ENCODE results near the gene THOP1. TPM values are rescaled to one million over a fixed set of nuclear protein-coding genes. Genes with fewer than 3 reads are reported as not detected.

The THOP1 gene
- total and polyA plus RNA-seq, 2 donors from 2014 or later: 36.8 to 42.9 TPM

- Histone ChIP-seq H3K27ac (ENCODE audit: low read depth in 2 of 2, low read length in 2 of 2) (no peak overlapping the region), H3K36me3 (ENCODE audit: control insufficient read depth in 2 of 3, insufficient read depth in 3 of 3, low read length in 3 of 3) (peaks cover 0 to 27% (median 13%) of the 10 kb centered on the region in 3 donors), H3K27me3 (ENCODE audit: control insufficient read depth, insufficient read depth, low read length) (no peaks in the 10 kb centered on the region), H3K9me3 (ENCODE audit: control insufficient read depth in 2 of 3, insufficient read depth in 1 of 3, low read length in 3 of 3) (no peaks in the 10 kb centered on the region), H3K4me1 (ENCODE audit: control insufficient read depth in 2 of 3, insufficient read depth in 2 of 3, low read depth in 1 of 3, low read length in 3 of 3) (no peaks in the 10 kb centered on the region), H3K9ac (ENCODE audit: low read length in 3 of 3) (no peak overlapping the region), H3K4me3 (ENCODE audit: low read length in 3 of 3) (no peak overlapping the region)
- FAIRE-seq (no peak), DNase-seq (no peak)
- intact Hi-C loops (cut with DNase I): no loop called here
- no peak for TF ChIP-seq CTCF (IDR thresholded peaks at IDR 0.05; ENCODE audit: borderline replicate concordance, extremely low read depth, insufficient read depth)
These were observed 23.2 kb upstream of the THOP1 start for GRCh38 chr19:2761876-2762782.

- H3K9ac ChIP-seq (ENCODE audit: low read length in 3 of 3): no peak overlapping the region
- intact Hi-C loops (cut with DNase I): no loop called here
- H3K4me3 ChIP-seq (ENCODE audit: low read length in 3 of 3): no peak overlapping the region
- no peak overlapping the region for H3K27ac ChIP-seq (ENCODE audit: low read depth in 2 of 2, low read length in 2 of 2)
- no peaks in the 10 kb centered on the region for H3K27me3 ChIP-seq (ENCODE audit: control insufficient read depth, insufficient read depth, low read length)
- FAIRE-seq (no peak), DNase-seq (no peak)
- H3K4me1 ChIP-seq (ENCODE audit: control insufficient read depth in 2 of 3, insufficient read depth in 2 of 3, low read depth in 1 of 3, low read length in 3 of 3): no peaks in the 10 kb centered on the region
- no peak for TF ChIP-seq CTCF (IDR thresholded peaks at IDR 0.05; ENCODE audit: borderline replicate concordance, extremely low read depth, insufficient read depth)
- peaks cover 0 to 27% (median 11%) of the 10 kb centered on the region in 3 donors for H3K36me3 ChIP-seq (ENCODE audit: control insufficient read depth in 2 of 3, insufficient read depth in 3 of 3, low read length in 3 of 3)
- H3K9me3 ChIP-seq (ENCODE audit: control insufficient read depth in 2 of 3, insufficient read depth in 1 of 3, low read length in 3 of 3): no peaks in the 10 kb centered on the region
These were observed 22.4 kb upstream of the THOP1 start for GRCh38 chr19:2762783-2763496.

- no peak overlapping the region for H3K27ac ChIP-seq (ENCODE audit: low read depth in 2 of 2, low read length in 2 of 2)
- peaks cover 0 to 24% (median 11%) of the 10 kb centered on the region in 3 donors for H3K36me3 ChIP-seq (ENCODE audit: control insufficient read depth in 2 of 3, insufficient read depth in 3 of 3, low read length in 3 of 3)
- DNase-seq (no peak), FAIRE-seq (no peak)
- no peaks in the 10 kb centered on the region for H3K4me1 ChIP-seq (ENCODE audit: control insufficient read depth in 2 of 3, insufficient read depth in 2 of 3, low read depth in 1 of 3, low read length in 3 of 3)
- H3K9ac ChIP-seq (ENCODE audit: low read length in 3 of 3): no peak overlapping the region
- H3K9me3 ChIP-seq (ENCODE audit: control insufficient read depth in 2 of 3, insufficient read depth in 1 of 3, low read length in 3 of 3): no peaks in the 10 kb centered on the region
- intact Hi-C loops (cut with DNase I): no loop called here
- H3K27me3 ChIP-seq (ENCODE audit: control insufficient read depth, insufficient read depth, low read length): no peaks in the 10 kb centered on the region
- no peak overlapping the region for H3K4me3 ChIP-seq (ENCODE audit: low read length in 3 of 3)
- TF ChIP-seq CTCF (IDR thresholded peaks at IDR 0.05; ENCODE audit: borderline replicate concordance, extremely low read depth, insufficient read depth): no peak
These were observed 21.6 kb upstream of the THOP1 start for GRCh38 chr19:2763687-2764086.
